HL-60/S4 treated with phorbol 12-myristate 13-acetate at 8.2 ng/mL for 4 days and 3 days (cell line): ENCODE results near the gene IL27RA.
"Not testable (repeated sequence)": the region's sequence is repeated elsewhere in the genome, so short reads cannot be mapped to it uniquely, and the experiment has no call there.

ENCODE experiments used
- in situ Hi-C: fragments of 300-500 bp; cut with MboI; formaldehyde crosslinking; loops from 2 replicates; pipeline ENCODE4 v1.15.0; 2022; ENCODE audit warnings: low sequenced_read_pairs

Gene IL27RA

DNA sequence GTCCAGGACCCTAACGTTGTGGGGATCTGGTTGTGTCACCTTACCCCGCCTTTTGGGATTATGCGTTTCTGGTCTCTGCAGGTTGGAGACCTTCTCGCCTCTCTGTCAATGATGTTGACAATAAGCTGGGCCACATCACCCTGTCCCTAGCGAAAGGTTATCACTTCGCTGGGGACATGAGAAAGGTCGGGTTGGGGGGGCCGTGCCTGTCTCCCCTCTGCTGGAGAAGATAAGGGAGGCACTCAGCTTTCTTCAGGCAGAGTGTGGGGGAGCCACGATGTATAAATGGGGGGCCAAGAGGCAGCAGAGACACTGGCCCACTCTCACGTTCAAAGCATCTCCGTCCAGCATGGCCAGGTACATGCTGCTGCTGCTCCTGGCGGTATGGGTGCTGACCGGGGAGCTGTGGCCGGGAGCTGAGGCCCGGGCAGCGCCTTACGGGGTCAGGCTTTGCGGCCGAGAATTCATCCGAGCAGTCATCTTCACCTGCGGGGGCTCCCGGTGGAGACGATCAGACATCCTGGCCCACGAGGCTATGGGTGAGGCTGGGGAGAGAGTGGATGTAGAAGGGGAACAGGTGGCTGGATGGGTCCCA, 3.6 kb upstream of the IL27RA start, which contains the start of gene RLN3:
Gene RLN3, plus strand, starts transcription at position 293 of the 595 bp plus-strand sequence. Its CDS starts 57 bp downstream, at position 350.
- in situ Hi-C loops, result no loop called here

- in situ Hi-C loops, result no loop called here
Observed at GRCh38 chr19:14028901-14029300, 2.7 kb upstream of the IL27RA start.

DNA sequence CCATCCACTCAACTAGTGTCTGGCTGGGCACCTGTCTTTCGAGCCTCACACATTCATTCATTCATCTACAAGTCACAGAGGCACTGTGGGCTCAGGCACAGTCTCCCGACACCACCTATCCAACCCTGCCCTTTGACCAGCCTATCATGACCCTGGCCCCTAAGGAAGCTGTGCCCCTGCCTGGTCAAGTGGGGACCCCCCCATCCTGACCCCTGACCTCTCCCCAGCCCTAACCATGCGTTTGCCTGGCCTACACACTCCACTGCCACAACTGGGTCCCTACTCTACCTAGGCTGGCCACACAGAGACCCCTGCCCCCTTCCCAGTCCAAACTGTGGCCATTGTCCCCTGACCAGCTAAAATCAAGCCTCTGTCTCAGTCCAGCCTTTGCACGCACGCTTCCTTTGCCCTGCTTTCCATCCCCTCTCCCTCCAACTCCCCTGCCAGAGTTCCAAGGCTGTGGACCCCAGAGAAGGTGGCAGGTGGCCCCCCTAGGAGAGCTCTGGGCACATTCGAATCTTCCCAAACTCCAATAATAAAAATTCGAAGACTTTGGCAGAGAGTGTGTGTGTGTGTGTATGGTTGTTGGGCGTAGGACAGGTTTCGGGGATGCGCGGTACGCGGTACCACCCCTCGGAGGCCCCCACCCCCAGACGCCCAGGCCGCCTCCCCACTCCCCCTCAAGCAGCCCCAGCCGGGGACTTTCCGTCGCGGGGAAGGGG, 404 bp upstream of the IL27RA start:
- in situ Hi-C loops, result no loop called here

- in situ Hi-C loops, result no loop called here
Observed at GRCh38 chr19:14033946-14034345, 2.4 kb downstream of the IL27RA start.

GRCh38 chr19:14035159-14035558, 3.6 kb downstream of the IL27RA start:
- in situ Hi-C loops, result not testable (repeated sequence)

- in situ Hi-C loops, result no loop called here
Observed at GRCh38 chr19:14035706-14036105, 4.1 kb downstream of the IL27RA start.

- in situ Hi-C loops, result no loop called here
Observed at GRCh38 chr19:14039181-14039580, 7.6 kb downstream of the IL27RA start.

DNA sequence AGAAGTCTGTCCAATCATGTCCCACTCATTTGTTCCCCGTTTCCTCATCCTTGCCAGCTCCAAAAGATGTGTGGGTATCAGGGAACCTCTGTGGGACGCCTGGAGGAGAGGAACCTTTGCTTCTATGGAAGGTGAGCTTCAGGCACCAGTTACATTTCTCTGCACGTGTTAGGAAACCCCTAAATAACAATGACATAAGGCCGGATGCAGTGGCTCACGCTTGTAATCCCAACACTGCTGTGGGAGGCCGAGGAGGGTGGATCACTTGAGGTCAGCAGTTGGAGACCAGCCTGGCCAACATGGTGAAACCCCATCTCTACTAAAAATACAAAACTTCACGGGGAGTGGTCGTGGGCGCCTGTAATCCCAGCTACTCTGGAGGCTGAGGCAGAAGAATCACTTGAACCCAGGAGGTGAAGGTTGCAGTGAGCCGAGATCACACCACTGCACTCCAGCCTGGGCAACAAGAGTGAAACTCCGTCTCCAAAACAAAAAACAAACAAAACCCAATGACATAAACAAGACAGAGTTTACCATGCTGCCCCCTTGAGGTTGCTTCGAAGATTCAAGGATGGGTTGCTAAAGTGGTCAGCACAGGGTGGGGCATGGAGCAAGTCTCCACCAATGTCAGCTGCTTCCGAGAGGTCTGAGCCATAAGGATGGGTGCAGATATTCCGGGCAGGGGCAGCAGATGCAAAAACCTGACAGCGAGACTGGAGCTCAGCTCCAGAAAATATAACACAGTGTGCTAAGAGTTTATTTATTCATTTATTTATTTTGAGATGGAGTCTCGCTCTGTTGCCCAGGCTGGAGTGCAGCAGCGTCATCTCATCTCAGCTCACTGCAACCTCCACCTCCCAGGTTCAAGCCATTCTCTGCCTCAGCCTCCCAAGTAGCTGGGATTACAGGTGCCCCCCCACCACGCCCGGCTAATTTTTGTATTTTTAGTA, 11.4 kb downstream of the IL27RA start:
- in situ Hi-C loops, result not testable (repeated sequence)

- in situ Hi-C loops, result not testable (repeated sequence)
Observed at GRCh38 chr19:14047866-14048265, 16.3 kb downstream of the IL27RA start.

GRCh38 chr19:14048443-14049153, 17.0 kb downstream of the IL27RA start:
- in situ Hi-C loops, result no loop called here

DNA sequence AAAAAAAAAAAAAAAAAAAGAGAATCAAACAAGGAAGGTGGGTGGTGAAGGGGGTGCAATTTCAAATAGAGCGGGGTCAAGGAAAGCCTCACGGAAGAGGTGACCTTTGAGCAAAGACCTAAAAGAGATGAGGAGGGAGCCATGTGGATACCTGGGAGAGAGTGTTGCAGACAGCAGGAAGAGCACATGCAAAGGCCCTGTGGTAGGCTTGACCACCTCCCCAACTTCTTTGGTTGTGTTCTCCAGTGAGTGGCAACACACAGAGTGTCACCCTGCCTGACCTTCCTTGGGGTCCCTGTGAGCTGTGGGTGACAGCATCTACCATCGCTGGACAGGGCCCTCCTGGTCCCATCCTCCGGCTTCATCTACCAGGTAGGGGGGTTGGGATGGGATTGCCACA, 18.9 kb downstream of the IL27RA start:
- in situ Hi-C loops, result no loop called here

DNA sequence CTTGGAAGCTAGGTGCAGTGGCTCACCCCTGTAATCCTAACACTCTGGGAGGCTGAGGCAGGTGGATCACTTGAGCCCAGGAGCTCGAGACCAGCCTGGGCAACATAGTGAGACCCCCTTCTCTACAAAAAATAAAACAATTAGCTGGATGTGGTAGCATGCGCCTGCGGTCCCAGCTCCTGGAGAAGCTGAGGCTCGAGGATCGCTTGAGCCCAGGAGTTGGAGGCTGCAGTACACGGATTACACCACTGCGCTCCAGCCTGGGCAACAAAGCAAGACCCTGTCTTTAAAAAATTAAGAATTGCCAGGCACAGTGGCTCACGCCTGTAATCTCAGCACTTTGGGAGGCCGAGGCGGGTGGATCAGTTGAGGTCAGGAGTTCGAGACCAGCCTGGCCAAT, 19.4 kb downstream of the IL27RA start:
- in situ Hi-C loops, result not testable (repeated sequence)

DNA sequence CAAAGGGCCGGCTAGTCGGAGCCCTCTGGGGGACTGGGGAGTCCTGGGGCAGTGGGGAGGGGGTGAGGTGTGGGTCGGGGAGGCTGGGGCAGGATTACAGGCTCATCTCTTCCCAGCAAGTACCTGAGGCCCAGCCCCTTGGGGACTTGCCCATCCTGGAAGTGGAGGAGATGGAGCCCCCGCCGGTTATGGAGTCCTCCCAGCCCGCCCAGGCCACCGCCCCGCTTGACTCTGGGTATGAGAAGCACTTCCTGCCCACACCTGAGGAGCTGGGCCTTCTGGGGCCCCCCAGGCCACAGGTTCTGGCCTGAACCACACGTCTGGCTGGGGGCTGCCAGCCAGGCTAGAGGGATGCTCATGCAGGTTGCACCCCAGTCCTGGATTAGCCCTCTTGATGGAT, 20.4 kb downstream of the IL27RA start:
- in situ Hi-C loops, result no loop called here

DNA sequence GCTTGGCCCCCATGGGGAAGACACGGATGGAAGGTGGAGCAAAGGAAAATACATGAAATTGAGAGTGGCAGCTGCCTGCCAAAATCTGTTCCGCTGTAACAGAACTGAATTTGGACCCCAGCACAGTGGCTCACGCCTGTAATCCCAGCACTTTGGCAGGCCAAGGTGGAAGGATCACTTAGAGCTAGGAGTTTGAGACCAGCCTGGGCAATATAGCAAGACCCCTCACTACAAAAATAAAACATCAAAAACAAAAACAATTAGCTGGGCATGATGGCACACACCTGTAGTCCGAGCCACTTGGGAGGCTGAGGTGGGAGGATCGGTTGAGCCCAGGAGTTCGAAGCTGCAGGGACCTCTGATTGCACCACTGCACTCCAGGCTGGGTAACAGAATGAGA, 20.9 kb downstream of the IL27RA start:
- in situ Hi-C loops, result no loop called here

DNA sequence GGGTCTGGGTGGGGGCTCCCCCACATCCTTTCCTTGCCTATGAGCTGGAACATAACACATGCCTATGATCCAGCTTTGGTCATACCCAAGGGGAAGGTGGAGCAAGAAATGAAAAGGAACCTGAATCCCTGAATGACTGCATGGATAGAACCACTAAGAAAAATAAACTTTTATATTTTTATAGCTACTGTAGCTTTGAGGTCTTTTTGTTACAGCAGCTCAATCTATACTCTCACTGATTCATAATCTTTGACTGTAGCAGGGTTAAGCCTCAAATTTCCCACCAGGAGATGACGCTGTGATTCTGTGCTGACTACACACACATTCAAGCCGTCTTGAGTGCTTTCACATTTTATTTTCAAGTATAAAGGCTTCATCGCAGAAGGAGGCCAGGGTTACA, 21.5 kb downstream of the IL27RA start:
- in situ Hi-C loops, result no loop called here

GRCh38 chr19:14053500-14053899, 21.9 kb downstream of the IL27RA start:
- in situ Hi-C loops, result no loop called here

- in situ Hi-C loops, result no loop called here
Observed at GRCh38 chr19:14054099-14054498, 22.5 kb downstream of the IL27RA start.

- in situ Hi-C loops, result no loop called here
Observed at GRCh38 chr19:14054721-14055120, 23.2 kb downstream of the IL27RA start.

DNA sequence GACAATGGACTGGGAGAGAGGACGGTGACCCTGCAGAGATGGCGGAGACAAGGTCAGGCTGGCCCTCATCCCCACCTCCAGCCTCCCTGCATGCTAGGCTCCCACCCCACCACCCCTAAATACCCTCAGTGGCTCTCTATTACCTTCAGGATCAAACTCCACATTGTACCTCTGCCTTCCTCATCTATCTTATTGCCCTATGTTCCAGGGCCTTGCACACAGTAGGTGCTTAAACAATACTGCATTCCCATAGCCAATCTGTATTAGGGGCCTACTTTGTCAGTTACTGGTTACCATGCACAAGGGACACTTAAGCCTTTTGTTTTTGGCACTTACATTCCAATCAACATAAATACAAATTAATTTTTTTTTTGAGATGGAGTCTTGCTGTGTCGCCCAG, 23.8 kb downstream of the IL27RA start:
- in situ Hi-C loops, result no loop called here

DNA sequence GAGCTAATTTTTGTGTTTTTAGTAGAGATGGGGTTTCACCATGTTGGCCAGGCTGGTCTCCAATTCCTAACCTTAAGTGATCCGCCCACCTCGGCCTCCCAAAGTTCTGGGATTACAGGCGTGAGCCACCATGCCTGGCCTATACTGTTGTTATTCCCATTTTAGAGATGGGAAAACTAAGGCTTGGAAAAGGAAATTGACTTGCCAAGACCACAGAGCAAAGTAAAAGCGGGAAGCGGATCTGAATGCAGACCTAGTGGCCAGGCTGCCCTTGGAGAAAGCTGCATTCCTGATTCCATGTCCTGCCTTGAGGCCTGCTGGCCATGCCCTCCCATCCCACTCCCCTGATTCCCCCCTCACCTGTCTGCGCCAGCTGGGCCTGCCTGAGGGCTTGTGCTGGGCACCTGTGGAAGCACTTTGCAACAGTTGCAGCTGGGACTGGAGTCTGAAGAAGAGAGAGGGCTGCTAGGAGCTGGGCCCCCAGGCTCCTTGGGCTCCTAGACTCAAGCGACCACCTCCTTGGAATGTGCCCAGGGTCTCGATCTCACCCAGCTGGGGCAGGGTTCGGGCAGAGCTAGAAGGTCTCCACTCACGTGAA, 24.6 kb downstream of the IL27RA start:
- in situ Hi-C loops, result no loop called here
